Measurements from ENCODE around the gene SOX10.
"Not testable (repeated sequence)": the region's sequence is repeated elsewhere in the genome, so short reads cannot be mapped to it uniquely, and the experiment has no call there.

SOX10 gene

DNA sequence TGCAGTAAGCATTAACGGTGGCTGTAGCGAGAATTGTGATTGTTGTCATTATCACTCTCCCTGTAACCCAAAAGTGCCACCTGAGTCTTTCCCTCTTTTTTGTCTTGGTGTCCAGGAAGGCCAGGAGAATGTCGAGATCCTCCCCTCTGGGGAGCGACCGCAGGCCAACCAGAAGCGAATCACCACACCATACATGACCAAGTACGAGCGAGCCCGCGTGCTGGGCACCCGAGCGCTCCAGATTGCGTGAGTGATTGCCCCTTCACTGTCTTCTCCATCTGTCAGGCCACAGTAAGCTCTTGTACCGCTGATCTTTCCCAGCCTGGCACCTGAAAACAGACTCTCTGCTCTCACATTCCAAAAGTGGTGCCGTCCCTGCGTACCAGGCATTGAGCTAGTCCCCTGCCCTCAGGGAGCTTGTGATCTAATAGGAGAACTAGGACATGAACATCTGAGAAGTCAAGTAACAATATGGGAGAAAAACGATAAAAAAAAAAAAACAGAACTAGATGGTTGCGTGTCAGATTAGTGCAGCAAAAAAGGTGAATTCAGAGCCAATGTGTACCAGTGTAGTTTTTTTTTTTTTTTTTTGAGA, 25.0 kb downstream of the SOX10 start:
- DNase-seq: no peak

DNA sequence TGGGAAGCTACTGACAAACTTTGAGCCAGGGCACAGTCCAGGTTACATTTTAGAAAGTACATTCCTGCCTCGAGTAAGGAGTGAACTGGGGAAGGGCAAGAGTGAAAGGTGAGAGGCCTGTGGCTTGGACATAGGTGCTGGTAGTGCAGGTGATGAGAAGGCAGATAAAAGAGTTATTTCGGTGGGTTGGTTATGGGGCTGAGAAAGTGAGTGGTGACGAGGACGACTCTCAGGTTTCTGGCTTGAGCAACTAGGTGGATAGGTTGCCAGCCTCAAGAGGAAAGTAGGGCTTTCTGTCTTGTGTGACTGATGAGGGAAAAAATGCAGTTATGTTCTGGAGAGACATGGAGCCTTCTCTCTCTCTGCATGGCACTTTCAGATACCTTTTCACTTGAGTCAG, 27.1 kb downstream of the SOX10 start:
- DNase-seq: no peak

DNA sequence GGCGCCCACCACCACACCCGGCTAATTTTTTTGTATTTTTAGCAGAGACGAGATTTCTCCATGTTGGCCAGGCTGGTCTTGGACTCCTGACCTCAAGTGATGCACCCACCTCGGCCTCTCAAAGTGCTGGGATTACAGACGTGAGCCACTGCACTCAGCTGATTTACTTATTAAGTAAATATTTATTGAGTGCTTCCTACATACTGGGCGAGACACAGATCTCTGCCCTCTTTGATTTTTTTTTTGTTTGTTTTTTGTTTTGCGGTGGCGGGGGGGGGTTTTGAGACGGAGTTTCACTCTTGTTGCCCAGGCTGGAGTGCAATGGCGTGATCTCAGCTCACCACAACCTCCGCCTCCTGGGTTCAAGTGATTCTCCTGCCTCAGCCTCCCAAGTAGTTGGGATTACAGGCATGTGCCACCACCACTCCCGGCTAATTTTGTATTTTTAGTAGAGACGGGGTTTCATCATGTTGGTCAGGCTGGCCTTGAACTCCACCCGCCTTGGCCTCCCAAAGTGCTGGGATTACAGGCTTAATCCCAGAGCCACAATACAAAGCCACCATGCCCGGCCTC, 28.4 kb downstream of the SOX10 start:
- not testable (repeated sequence) for DNase-seq

DNA sequence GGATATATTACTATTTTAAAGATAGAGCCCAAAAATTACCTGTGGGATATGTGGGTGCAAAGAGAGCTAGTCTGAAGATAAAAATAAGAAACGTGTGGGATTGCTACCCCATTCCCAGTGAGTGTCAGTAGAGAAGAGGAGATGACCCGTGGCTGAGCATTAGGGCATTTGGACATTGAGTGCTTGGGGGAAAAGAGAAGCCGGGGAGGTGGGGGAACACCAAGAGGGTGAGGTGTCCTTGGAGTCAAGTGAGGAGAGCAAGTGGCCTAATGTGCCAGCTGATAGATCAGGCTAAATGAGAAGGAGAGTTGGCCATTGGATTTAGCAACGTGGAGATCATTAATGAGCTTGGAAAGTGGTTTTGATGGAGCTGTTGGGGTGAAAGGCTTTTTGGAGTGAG, 29.7 kb downstream of the SOX10 start:
- no peak for DNase-seq

DNA sequence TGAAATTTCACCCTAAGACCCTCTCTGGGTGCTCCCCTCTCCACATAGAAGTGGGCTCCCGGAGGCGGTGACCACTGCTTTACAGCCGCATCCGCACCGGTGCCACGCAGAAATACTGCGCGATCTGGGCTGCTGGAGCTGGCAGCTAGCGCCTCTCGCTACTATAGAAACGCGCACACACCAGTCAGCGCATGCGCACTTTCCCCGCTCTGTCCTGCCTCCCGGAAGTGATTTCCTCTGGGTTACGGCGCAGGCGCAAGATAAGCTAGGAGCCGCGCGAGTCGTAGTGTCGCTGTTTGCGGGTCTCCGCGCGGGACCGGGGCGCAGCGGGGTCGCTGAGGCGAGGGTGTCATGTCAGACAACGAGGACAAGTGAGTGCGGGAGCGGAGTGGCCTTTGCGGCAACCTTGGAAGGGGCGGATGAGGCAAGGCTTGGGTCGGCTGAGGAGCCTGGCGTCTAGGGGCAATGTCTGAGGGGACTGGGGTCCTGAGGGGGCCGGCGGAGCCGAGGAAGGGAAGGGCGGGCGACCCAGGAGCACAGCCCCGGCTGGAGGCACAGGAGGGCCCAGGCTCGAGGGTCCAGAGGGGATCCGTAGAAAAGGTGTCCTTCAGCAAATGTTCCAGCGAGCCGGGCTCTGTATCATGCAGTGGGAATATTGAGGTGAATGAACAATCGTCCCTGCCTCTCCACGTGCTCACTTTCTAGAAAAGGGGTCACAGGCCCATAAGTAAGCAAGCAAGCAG, 30.7 kb downstream of the SOX10 start, which contains the start of the genes C22orf23 and POLR2F:
C22orf23 (minus strand) TSS at position 165 of the 743 bp plus-strand sequence. CDS start 452 bp downstream, outside the sequence.
POLR2F (plus strand) TSS at position 263 of the 743 bp plus-strand sequence; CDS start at position 352, 89 bp downstream.
- DNase-seq: peak; percentile 100

DNA sequence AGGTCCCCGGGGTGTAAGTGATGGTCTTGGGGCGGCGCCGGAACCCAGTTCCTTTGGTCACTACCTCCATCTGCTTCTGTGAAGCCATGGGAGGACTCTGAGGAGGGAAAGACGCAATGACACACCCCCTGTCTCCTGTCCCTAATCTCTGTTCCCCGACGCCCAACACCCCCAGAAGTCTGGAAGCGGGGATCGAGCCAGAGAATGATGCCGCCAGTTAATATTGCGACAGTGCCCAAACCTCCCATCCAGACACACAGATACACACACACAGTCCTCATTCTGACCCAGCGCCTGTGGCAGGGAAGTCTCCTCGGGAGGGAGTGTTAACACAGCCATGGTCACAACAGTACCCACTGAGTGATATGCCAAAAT, 31.3 kb downstream of the SOX10 start:
- no peak for DNase-seq

DNA sequence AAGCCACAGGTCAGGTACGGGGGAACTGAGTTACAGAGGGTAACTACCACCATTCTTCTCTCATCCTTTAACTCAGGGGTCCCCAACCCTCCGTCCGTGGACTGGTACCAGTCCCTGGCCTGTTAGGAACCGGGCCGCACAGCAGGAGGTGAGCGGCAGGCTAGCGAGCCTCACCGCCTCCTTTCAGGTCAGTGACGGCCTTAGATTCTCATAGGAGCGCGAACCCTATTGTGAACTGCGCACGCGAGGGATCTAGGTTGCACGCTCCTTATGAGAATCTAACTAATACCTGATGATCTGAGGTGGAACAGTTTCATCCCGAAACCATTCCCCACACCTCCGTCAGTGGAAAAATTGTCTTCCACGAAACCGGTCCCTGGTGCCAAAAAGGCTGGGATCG, 31.7 kb downstream of the SOX10 start:
- not testable (repeated sequence) for DNase-seq

DNA sequence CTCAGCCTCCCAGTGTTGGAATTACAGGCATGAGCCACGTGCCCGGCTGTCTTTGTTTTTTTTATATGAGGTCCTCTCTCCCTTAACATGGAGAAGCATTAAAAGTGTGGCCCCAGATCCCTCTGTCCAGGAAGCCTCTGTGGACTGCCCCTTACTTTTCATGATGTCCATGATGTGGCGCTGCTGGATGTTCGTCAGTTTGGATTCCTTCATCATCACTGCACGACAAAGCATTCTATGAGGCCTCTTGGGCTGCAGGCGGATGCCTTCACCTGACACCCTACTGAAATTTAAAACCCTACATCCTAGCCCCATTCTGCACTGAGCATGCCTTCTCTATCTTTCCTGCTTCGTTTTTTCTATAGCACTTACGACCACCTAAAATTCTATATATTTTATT, 33.0 kb downstream of the SOX10 start:
- no peak for DNase-seq

DNA sequence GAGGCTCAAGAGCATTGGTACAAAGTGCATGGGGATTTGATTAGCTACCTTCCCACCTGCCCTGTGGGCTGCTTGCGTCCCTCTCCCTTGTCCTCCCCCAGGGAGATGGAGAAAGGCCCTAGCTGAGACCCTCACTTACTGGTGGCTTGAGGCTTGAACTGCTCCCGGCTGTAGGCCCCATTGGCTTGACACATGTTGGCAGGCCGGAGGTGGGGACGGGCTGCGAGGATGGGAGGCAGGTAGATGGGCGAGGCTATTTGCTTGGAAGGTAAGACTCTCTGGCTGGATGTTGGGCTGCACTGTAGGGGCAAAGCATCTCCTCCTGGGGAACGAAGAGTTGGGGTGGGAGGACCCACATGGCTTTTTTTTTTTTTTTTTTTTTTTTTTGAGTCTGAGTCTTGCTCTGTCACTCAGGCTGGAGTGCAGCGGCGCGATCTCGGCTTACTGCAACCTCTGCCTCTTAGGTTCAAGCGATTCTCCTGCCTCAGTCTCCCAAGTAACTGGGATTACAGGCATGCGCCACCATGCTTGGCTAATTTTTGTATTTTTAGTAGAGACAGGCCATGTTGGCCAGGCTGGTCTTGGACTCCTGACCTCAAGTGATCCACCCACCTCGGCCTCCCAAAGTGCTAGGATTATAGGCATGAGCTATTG, 37.1 kb downstream of the SOX10 start:
- not testable (repeated sequence) for DNase-seq

DNA sequence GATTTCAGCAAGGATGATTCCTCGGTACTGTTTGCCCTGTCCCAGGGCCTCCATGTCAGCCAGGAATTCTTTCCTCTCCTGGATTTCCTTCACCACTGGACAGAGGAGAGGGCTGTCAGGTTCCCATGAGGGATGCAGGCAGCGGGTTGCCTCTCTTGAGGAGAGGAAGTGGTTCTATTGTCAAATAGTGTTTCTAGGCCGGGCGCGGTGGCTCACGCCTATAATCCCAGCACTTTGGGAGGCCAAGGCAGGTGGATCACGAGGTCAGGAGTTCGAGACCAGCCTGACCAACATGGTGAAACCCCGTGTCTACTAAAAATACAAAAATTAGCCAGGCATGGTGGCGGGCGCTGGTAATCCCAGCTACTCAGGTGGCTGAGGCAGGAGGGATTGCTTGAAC, 39.9 kb downstream of the SOX10 start:
- not testable (repeated sequence) for DNase-seq

DNA sequence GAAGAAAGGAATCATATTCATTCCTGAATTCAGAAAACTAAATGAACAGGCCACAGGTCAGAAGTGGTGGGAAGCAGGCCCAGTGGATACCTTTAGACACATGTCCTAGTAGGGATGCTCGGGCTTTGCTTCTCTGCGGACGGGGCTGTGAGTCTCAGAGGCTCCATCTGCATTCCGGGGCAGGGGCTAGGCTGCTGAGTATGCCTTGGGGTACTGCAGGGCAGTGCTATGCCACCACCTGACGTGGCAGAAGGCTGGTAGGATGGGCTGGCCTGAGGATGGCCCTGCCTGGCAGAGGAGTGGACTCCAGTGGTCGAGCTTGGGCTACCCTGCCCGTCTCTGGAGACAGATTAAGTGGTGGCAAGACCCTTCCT, 40.5 kb downstream of the SOX10 start:
- no peak for DNase-seq

DNA sequence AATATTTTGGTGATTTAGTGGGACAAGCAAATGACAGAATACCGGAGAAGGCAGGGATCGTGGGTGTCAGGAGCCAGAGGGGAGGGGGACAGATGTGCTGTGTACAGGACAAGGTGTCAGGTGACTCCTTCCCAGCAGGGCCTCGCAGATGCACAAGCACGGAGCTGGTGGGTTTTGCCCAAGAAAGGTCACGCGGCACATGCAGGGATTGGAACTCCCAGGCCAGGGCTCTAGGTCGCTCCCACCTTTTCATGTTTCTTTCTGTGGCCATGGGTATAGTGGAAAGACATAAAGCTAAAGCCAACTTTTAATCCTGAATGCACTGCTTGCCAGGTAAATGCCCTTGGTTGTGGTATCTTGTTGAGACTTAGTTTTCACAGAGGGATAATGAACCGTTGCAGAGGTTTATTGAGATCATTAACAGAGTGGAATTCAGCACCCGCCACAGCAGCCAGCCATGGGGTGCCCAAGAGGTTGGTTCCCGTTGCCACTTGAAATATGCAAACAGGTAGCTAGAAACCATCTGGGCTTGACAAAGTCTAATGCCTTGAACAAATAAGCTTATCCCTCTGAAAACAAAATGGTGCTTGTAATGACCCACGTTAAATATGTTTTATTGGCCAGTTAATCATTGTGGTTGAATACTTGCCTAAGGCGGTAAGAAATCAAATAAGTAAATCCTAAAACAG, 41.1 kb downstream of the SOX10 start:
- DNase-seq: no peak

DNA sequence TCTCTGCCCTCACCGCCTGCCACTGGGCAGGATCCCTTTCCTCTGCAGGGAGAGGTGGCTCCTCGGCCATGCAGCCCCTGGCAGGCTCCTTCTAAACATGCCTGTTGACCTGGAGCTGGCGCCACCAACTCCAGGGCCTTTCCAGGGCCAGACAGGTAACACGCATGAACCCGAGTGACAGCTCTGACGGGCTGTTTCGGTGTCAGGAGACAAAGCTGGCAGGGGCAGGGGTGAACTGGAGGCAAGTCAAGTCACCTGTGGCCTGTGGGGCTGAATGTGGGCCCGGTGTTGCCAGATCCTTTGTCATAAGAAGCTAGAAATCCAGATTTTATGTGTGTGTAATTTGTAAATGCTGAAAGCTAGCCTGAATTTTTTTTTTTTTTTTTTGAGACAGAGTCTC, 42.2 kb downstream of the SOX10 start:
- no peak for DNase-seq

DNA sequence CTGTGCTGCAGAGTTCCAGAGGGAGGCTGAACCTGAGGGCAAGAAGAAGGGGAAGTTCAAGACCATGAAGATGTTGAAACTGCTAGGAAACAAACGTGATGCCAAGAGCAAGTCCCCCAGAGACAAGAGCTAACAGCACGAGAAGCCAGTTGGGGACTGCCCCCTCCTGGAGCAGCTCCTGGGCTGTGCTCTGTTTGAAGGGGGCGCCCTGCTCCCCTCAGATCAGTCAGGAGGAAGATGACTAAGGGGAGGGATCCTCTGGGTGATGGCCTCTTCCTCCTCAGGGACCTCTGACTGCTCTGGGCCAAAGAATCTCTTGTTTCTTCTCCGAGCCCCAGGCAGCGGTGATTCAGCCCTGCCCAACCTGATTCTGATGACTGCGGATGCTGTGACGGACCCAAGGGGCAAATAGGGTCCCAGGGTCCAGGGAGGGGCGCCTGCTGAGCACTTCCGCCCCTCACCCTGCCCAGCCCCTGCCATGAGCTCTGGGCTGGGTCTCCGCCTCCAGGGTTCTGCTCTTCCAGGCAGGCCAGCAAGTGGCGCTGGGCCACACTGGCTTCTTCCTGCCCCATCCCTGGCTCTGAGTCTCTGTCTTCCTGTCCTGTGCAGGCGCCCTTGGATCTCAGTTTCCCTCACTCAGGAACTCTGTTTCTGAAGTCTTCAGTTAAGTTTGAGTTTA, 43.5 kb downstream of the SOX10 start:
- peak; percentile 32 for DNase-seq

DNA sequence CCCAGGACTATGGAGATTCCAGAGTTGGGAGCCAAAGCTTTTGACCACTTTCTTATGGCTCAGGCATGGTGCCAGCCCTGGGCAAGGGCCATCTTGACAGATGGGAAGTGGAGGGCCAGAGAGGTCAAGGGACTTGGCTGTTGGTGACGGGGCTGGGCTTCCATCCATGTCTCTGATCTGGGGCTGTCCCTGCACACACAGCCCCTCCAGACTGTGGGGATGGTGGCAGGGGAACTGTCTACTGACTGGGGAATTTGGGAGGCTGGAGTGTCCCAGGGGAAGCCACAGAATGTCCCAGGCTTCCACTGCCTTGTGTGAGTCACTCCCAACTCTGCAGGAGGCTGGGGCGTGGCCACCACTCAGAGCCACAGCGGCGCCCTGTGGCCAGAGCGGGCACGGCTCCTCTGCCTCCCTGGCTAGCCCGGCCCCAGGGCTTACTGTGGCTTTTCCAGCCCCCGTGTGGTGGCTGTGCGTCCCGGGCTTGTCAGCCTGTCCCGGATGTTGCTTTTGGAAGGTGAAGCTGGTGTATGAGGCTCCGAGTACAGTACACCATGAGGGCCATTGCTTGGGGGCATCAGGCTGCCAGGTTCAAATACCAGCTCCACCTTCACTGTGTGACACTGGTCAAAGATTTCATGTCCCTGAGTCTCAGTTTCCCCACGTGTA, 50.5 kb downstream of the SOX10 start:
- DNase-seq: peak; percentile 96

DNA sequence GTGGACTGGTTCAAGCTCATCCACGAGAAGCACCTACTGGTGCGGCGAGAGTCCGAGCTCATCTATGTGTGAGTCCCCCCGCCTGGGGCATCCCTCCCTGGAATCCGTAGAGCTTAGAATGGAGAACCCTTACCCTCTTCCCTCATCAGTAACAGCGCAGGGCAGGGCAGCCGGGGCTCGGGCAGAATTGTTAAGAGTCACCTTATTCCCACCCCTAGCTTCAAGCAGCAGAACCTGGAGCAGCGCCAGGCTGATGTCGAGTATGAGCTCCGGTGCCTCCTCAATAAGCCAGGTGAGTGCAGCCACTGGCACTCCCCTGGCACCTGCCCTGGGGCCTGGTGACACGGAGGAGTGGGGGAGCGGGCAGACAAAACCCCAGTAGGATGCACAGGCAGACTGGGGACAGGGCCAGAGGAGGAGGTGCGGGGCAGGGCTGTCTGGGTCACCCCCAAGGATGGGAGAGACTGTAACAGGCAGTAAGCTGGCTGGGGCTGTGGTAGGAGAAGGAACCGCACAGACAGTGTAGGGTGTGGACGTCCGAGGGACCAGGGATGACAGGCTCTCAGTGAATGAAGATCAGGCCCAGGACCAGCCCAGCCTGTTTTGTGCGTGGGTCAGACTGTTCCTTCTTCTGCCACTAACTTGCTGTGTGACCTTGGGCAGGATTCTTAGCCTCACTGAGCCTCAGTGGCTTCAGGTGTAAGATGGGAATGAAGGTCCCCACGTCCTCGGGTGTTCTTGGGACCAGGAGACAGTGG, 51.4 kb downstream of the SOX10 start:
- DNase-seq: no peak

DNA sequence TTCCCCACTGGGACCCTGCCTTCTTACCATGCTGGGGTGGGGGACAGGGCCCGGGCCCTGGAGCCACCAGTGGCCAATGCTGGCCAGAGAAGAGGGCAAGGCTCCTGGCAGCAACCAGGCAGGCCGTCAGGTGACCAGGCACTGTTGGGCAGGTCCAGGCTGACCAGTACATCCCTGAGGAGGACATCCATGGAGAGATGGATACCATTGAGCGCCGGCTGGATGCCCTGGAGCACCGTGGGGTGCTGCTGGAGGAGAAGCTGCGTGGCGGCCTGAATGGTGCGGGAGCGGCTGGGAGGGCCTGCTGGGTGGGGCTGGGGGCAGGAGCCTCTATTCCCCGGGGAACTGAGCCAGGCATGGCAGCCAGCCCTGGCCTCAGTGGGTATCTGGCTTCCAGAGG, 52.0 kb downstream of the SOX10 start:
- DNase-seq: no peak

DNA sequence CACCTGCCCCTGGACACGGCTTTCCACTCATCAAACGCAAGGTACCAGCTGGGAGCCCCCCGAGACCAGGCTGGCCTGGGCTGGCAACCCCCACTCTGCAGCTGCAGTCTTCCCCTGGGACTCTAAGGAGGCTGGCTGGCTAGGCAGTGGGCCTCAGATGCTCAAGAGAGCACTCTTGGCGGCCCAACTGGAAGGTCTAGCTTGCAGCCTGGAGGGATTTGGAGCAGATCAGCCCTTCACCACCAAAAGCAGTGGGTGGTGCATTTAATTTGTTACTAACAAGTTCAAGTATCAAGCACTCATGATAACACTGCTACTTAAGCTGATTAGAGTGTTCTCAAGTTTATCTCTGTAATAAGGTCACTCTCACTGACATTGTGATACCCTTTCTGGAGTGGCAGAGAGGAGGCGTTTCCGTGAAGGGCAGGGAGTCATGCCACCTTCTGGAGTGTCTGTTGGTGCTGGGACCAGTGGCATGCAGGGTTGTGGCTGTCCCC, 52.4 kb downstream of the SOX10 start:
- peak; percentile 29 for DNase-seq

DNA sequence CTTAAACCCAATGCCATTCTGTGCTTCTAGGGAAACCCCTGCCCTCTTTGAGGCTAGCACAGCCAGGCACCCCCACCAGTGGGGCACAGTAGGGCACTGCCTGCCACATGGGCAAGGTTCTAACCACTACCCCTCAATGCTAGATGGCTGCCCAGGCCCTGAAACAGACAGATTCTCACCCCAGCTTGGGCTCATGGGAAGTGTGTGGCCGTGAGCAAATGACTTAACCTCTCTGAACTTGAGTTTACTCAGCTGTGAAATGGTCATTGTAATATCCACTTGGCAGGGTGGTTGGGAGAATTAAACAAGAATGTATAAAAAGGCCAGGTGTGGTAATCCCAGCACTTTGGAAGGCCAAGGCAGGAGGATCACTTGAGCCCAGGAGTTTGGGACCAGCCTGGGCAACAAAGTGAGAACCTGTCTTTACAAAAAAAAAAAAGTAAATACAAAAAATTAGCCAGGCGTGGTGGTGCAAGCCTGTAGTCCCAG, 53.4 kb downstream of the SOX10 start:
- no peak for DNase-seq

DNA sequence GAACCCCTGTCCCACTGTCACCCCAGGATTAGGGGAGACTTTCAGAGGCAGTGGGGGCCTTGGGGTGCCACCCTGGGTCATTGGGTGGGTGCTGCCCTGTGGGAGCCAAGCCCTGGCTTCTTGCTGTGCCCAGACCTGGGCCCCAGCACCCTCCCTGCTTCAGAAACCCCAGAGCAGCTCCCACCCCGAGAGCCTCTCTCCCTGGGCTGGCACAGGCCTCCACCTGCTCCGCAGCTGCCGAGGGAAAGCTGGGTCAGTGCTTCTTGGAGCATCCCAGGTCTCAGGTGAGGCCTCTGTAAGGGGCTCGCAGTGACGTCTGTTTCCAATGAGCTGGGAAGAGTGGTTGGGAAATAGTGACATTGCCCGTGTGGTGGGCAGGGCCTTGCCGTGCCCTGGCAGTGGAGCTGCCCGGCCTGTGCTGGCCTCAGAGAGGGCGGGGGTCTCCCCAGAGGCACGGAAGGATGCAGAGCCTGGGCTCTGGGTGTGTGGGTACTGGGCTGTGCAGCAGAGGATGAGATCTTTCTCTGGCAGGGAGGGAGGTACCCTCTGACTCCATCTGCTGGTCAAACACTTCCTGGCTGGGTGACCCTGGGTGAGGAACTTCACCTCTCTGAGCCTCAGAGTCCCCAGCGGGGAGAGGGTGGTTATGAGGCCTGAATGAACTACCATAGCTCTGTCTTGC, 53.9 kb downstream of the SOX10 start:
- peak; percentile 65 for DNase-seq

Data from hematopoietic multipotent progenitor cell treated with erythropoietin and hydrocortisone succinate and interleukin-3 and kit ligand, for 6 days (in vitro differentiated cells).